HK-2 (cell line): Measurements from ENCODE around the gene NIN.
A peak's percentile ranks its signal among the peaks of the same experiment; 100 is the strongest.

Experiments used
- DNase-seq: peaks from one replicate; pipeline ENCODE4 v3.0.0-alpha.2; 2018; ENCODE audit not compliant: unreplicated experiment

Gene NIN, protein sequence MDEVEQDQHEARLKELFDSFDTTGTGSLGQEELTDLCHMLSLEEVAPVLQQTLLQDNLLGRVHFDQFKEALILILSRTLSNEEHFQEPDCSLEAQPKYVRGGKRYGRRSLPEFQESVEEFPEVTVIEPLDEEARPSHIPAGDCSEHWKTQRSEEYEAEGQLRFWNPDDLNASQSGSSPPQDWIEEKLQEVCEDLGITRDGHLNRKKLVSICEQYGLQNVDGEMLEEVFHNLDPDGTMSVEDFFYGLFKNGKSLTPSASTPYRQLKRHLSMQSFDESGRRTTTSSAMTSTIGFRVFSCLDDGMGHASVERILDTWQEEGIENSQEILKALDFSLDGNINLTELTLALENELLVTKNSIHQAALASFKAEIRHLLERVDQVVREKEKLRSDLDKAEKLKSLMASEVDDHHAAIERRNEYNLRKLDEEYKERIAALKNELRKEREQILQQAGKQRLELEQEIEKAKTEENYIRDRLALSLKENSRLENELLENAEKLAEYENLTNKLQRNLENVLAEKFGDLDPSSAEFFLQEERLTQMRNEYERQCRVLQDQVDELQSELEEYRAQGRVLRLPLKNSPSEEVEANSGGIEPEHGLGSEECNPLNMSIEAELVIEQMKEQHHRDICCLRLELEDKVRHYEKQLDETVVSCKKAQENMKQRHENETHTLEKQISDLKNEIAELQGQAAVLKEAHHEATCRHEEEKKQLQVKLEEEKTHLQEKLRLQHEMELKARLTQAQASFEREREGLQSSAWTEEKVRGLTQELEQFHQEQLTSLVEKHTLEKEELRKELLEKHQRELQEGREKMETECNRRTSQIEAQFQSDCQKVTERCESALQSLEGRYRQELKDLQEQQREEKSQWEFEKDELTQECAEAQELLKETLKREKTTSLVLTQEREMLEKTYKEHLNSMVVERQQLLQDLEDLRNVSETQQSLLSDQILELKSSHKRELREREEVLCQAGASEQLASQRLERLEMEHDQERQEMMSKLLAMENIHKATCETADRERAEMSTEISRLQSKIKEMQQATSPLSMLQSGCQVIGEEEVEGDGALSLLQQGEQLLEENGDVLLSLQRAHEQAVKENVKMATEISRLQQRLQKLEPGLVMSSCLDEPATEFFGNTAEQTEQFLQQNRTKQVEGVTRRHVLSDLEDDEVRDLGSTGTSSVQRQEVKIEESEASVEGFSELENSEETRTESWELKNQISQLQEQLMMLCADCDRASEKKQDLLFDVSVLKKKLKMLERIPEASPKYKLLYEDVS (N-terminal part only)

DNA sequence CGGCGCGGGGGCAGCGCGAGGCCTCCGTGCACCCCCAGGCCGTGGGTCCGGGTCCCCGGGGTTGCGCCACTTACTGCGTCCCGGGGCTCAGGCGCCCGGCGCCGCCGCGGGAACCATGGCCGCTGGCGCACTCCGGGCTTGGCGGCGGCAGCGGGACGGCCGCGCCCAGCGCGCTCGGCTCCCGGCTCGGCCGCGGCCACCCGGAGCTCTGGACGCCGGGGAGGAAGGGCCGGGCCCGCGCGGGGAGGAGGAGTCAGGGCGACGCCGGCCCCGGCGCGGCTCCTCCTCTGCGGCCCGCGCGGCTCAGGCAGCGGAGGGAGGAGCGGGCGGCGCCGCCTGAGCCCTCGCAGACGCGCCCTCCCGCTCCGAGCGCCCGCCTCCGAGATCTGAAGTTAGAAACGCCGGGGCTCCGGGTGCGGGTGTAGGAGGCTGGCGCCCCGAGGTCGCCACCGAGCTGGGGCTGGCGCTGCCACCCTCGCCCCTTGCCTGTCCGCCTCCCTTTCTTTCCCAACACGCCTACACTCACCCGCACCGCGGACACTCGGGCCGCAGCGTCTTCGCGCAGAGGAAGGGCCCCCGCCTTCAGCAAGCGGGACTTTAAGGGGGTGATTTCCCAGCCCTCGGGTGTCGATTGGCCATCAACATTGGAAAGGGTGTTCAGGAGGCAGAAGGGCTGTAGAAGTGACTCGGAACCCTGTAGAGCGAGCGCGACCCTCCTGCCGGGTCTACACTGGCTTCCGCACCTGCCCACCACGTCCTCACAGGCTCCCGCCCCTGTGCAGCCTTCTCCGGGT lies at the start of gene NIN:
NIN (minus strand) TSS at position 231 of the 794 bp plus-strand sequence. CDS start 9,106 bp downstream, outside the sequence.
- DNase-seq: peak; percentile 74

DNA sequence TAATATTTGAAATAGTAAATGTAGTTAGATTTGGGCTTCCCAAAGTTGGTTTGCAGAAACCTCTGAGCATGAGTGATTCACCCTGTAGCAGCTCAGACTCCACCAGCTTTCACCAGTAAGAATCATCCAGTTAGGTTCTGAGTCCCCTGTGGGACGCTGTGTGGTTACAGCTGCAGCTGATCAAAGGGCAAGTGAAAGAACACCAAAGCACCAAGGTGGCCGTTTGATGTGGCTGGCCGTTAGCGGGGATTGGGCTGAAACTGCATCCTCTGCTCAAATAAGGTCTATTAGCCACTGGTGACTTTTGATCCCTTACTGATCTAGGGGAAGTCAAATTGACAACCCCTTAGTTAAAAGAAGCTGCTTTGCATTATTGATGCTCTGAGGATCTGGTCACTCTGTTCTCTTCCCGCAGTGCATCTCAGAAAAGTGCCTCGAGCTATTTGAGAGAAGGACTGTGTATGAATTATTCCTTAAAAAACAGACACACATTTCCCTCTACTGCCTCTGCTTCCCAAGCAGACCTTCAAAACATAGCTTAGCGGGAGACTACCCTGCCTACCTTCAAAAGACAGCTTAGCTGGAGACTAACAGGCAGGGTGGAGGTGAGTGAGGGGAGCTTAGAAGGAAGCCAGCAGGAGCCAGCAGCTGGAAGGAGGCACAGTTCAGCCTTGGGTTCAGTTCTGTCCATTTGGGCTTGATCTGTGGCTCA lies 44.6 kb upstream of the NIN start:
- DNase-seq: no peak

DNA sequence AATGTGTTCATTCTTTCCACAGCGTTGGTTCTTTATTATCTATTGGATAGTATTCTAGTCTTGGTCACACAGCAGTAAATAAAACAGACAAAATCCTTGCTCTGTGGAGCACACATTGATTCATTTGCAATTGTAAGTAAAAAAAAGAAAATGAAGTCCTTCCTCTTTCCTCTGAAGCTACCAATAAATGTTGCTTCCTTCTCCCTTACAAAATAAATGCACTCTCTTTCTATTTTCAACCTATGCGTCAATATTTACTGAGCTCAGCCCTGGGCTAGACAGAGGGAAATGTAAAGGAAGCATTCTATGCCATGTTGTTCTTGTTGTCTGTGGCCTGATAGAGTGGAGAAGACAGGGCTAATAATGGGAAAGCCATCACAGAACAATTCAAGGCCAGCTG lies 43.8 kb upstream of the NIN start:
- no peak for DNase-seq

DNA sequence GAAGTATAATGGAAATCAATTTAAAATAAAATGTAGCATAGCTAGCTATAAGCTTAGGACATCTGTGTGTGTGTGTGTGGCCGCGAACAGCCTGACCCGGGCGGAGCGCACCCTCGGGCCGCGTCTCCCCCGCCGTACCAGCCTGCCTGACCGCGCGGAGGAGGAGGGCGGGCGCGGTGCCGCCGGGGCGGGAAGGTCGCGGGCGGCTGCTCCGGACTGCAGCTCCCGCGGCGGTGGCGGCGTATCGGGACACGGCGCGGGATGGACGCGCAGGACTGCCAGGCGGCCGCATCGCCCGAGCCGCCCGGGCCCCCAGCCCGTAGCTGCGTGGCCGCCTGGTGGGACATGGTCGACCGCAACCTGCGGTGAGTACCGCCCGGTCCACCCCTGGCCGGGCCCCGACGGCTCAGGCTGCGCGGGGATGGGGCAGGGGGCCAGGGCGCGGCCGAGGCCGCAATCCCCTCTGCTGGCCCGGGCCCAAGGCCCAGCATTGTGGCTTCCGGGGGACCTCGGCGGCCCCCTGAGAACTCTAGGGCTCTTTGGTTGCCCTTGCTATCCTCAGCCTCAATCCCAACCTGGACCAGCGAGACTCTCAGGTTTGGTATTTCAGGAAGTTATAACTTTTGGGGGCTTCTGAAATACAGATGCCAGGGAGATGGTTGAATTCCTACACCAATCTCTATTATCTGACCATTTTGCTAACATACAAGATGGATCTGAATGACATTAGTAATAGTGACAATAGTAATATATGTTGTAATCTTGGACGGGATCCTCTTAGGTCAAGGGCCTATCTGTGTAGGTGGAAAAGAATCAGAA lies 41.2 kb upstream of the NIN start, which contains the start of gene ABHD12B:
ABHD12B (plus strand) TSS at position 140 of the 819 bp plus-strand sequence; CDS start at position 262, 122 bp downstream.
- no peak for DNase-seq

DNA sequence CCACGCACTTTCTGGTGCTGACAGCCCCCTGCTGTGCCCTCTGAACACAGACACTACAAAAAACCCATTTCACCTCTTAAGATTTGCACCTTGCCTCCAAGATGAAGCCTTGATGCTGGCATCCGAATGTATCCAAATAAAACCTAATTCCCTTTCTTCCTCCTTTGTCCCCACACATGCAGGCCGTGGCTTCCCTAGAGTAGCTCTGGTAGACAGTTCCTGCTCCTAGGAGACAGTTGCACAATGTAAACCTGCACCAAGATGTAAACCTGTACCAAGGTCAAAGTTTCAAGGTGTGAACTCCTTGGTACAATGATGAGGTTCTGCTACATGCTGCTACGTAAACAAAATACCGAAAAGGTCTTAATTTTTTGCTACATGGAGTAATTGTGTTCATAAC lies 40.3 kb upstream of the NIN start:
- no peak for DNase-seq

DNA sequence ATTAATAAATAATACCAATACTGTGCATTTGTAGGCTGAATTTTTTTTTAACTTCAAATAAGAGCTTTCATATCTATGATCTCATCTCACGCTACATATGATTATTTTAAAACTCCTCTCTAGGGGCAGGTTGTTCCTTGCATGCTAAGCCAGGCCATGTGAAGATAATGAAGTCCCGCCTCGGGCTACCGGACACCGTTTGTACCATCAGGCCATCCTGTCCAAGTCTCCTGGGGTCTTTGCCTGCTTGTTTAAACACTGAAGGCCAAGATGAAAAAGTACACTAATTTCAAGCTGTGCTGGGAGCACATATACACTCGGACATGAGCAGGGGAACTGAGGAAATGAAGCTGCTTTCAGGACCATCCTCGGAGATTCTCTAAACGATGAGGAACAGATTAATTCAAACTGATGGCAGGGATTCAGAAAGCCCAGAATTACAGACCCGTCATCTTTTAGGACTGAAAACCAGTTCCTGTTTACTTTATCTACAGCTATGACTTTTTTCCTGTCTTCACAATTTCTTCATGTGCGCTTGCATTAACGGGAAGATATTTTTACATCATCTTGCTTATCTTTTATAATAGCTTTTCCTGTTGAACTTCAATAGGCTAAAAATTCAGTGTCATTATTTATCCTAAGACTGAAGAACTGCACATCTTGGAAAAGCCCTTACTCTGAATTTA lies 34.6 kb upstream of the NIN start:
- DNase-seq: no peak

DNA sequence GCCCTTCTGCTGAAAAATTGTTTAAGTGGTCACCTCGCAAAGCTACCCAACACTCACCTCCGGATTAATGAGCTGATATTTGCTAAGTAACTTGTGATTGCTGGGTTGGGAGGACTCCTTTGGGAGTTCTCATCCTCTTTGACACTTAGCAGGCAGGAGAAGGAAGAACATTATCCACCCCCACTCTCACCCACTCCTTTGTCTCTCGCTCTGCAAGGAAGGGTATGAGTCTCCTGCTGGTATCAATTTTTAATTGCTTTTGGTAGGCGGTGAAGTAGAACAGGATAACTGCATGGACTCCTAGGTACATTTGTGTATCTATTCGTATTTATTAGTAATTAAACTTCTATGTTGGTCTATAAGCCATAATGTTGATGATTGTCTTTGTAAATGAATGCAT lies 34.0 kb upstream of the NIN start:
- no peak for DNase-seq

DNA sequence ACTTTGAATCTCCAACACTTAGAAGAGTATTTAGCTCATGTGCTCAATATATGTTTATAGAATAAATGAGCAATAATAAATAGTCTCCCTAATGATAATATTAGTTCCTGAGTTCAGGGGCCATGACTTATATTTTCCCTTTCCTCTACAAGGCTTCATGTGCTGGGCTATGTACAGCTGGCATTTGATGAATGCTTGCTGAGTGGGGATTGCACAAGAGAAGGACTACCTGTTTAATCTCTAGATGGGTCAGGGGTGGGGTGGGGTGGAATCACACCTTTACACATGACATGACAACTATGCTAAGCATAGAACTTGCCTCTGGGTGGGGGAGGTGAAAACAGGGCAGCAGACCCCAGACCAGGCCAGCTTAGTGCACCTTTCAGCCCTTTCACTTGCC lies 33.3 kb upstream of the NIN start:
- DNase-seq: no peak

DNA sequence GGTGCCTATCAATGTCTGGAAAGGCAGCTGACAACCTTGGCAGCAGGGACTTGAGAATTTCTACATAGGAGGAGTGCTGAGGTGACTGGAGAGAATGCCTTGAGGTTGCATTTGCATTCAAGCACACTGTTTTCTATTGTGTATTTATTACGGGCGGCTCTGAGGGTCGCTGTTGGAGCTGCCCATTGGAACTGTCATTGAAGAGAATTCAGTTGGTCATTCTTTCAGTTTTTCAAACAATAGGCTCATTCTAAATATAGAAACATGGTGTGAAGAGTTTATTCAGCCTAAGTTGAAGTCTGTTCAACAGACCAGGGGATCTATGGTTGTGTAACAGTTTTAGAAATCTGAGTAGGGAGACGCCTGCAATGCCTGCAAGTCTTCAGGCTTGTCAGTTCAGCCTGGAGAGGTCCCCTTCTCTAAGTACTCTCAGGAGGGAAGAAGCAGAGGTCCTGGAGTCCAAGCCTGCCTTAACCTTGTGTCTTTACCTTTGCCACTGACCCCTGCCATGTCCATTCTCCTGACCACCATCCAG lies 31.1 kb upstream of the NIN start:
- DNase-seq: no peak

DNA sequence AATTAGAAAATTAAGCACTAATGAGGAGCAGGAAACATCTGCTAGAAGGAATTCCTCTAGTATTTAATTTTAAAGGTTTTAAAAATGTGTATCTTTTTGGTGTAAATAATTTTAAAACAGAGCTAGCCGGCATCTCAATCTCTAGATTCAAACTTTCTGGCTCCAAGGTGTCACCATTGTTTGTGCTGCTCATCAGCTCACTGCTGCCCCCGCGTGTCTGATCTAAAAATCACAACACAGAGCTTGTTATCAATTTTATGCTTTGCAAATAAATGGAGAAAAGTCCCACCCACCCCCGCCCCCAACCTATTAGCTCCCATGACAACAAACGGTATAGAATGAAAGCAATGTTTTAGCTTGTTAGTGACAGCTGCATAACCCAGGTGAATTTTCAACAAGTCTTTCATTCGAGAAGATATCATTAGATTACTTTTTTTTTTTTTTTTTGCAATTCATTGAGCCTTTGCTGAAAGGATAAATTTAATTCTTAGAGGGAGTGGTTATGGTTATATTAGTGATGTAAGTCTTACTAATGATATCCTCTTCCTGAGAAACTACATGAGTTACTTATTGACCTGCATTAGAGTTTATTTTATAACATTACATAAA lies 29.6 kb upstream of the NIN start:
- peak; percentile 80 for DNase-seq

DNA sequence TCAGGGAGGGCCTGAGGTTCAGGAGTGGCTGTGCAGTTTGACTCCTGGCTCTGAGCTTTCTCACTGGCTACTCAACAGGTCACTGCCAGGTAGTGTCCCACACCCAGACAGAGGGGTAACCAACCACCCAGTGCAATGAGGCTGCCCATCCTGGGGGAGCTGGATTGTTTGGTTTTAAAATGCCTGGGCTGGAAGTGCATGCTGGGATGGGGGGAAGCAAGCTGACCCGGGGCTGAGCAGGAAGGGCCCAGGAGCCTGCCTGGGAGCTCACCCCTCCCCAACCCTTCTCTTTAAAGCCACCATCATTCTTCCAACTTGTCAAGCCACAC lies 28.3 kb upstream of the NIN start:
- no peak for DNase-seq

DNA sequence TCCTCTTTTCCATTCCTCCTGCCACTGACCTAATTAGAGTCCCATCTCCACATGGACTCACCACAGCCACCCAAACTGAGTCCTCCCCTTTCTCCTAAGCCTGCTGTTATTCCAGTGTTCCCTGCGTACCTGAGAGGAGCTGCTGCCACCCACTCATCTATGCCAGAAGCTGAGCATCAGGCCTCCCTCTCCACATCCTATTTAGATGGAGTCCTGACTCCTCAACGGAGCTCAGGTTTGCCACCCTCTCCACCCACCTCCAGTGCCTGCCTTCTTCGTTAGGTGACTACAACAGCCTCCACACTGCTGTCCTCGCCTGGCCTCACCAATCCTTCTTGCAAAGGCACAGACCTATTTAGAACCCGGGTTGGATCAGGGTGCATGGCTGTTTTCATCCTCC lies 25.7 kb upstream of the NIN start:
- DNase-seq: no peak

DNA sequence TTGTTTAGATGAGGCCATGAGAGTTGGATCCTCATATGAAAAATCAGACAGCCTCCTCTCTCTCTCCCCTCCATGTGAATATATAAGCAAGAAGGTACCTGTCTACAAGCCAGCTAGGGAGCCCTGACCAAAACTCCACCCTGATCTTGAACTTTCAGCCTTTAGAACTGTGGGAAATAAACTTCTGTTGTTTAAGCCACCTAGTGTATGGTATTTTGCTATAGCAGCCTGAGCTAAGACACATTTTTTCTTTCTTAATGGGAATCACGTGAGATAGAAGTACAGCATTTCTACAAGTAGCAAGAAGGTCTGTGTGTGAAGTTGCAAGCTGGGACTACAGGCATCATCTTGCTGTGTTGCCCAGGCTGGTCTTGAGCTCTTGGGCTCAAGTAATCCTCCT lies 24.6 kb upstream of the NIN start:
- DNase-seq: no peak

DNA sequence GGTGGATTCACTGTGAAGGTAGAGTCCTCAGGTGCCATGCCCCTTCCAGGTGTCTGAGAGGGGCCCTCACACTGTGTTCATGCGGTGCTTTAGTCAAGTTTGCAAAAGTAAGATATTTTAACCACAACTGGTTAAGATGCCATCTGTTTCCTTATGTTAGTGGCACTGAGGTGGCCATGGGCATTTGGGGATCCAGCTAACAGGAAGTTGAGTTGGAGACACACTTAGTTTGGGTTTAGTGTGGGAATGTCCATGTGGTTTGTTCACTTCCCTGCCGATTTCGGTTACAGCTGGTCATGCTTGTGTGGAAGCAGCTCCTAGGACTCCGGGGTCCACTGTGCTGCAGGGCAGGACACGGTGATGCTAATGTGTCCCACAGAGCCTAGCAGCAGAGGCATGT lies 23.6 kb upstream of the NIN start:
- DNase-seq: no peak

DNA sequence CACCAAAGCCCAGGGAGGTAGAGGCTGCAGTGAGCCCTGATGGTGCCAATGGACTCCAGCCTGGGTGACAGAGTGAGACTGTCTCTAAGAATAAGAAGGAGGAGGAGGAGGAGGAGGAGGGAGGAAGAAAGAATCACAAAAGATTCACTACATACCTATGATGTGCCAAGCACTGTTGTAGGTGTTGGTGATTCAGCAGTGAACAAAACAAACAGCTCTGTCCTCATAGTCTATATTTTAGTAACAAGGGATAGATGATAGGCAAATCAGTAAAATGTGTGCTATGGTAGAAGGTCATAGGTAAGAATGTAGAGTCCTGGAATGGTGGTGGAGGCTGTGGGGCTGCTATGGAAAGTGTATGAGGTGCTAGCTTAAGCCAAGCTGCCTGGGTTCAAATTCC lies 22.9 kb upstream of the NIN start:
- no peak for DNase-seq

DNA sequence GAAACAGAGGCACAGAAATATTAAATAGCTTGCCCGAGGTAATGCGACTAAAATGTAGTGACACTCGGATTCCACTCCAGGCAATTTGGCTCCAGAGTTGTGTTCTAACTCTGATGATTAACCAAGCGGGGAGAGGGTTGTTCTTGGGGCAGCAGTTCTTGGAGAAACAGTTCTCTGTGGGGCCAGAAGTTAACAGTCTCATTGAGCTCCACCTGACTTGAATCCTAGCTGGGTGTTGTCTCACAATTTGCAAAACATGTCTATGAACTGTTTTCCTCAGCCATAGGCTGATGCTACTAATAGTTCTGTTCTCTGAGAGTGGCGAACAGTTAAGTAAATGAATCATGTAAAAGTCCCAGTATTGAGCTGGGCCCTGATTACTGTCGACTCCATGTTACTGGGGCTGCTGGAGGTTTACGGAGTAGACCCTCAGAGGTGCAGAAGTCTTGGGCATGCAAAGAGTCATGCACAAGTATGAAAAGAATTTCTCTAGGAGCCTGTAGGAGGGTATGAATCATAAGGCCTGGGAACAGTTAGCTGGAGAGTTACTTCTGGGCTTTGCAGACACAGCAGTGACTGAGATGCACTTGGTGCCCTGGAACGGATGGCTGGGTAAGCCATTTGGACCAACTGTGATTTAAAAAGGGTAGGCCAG lies 15.4 kb upstream of the NIN start:
- peak; percentile 65 for DNase-seq

DNA sequence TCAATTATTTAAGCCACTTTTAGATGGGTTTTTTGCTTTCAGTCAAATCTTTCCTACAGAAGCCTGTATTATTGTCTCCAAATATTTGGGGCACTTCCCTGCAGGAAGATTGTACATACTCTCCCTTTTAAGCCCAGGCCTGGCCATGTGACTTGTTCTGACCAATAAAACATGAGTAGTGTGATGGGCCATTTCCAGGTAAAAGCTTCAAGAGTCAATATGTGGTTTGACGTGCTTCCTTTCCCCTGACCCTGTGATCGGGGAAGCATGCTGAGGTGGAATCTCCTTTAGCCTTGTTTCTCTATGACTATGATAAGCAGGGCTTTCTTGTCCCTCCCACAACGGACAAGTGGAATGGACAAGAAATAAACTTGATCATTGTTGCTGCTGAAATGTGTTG lies 14.2 kb upstream of the NIN start:
- DNase-seq: peak; percentile 33

DNA sequence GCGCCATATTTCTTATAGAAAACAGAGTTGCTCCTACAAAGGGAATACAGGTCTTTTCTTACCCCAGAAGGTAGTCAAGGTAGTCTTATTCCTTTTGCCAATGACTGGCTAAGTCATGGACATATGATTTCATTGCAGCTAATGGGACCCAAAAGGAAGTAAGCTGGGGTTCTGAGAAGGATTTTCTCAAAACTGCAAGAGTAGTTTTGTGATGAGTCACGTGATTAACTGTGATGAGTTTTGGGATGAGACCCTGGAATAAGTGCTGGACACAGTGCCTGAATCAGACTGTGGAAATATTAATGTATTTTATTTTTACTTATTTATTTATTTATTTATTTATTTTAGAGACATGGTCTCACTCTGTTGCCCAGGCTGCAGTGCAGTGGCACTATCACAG lies 13.4 kb upstream of the NIN start:
- no peak for DNase-seq
